ENCODE data around the gene HJV.

HJV gene

DNA sequence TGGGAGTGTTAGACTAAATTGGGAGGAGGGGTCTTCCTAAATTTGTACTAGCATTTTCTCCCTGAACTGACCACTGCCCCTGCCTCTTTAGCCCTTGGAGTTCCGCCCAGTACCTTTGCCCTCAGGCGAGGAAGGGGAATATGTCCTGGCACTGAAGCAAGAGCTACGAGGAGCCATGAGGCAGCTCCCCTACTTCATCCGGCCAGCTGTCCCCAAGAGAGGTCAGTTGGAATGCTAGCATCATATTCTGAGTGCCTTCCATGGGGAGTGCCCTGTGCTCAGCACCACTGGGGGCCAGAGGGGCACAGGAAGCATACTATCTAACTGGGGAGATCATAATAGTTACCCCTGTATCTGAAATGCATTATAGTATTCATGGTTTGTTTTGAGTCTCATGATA, 46.3 kb downstream of the HJV start:
- no peak for DNase-seq

DNA sequence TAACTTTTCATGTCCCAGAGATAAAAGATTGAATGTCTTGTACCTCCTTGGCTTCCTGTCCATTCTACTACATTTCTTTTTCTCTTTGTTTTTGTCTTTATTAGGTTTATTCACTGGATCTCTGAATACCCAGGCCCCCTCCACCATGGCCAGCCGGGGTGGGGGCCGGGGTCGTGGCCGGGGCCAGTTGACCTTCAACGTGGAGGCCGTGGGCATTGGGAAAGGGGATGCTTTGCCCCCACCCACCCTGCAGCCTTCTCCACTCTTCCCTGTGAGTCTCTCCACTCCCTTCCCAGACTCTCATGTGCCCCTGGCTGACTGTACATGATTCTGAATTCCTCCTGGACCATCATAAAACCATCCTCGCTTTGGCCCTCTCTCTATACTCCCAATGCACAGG, 46.8 kb downstream of the HJV start:
- no peak for DNase-seq

DNA sequence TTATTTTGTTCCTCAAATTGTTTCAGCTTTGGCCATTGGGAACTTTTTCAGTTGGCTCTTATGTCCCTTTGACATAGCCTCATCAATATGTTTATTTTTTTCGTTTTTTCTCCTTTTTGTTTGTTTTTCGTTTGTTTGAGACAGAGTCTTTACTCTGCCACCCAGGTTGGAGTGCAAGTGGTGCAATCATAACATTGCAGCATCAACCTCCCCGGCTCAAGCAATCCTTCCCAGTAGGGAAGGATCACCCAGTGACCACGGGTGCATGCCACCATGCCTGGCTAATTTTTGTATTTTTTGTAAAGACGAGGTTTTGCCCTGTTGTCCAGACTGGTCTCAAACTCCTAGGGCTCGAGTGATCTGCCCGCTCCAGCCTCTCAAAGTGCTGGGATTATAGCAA, 49.0 kb downstream of the HJV start:
- no peak for DNase-seq
